Neural cell (in vitro differentiated cells): ENCODE measurements around the gene SYT1.

Source experiments
- EP300 ChIP-seq: fragments of 450-650 bp; conservative IDR thresholded peaks from 2 replicates; pipeline ENCODE4 v1.6.1; 2014; ENCODE audit warnings: antibody characterized with exemption, mild to moderate bottlenecking, moderate library complexity; ENCODE audit not compliant: poor library complexity, severe bottlenecking
- EZH2 ChIP-seq: fragments of 200-600, 300-800 bp; shearing (Covaris generic), sonication (generic); IDR thresholded peaks from 2 replicates; pipeline ENCODE4 v1.6.1; 2014; ENCODE audit warnings: antibody characterized with exemption, low read length, borderline replicate concordance, mild to moderate bottlenecking; ENCODE audit not compliant: insufficient read depth, poor library complexity, severe bottlenecking
- POLR2AphosphoS5 ChIP-seq: IDR thresholded peaks from 2 replicates; pipeline ENCODE4 v1.6.1; 2012
- RAD21 ChIP-seq: fragments of 450-650 bp; conservative IDR thresholded peaks from 2 replicates; pipeline ENCODE4 v1.6.1; 2014; ENCODE audit warnings: antibody characterized with exemption, mild to moderate bottlenecking, moderate library complexity
- TF ChIP-seq, protein P1 (sequence below): fragments of 450-650 bp; IDR thresholded peaks from 2 replicates; pipeline ENCODE4 v1.5.1; 2014; ENCODE audit warnings: antibody characterized with exemption, mild to moderate bottlenecking, moderate library complexity; ENCODE audit not compliant: poor library complexity, severe bottlenecking

GRCh38 chr12:79206871-79207270 lies 342.3 kb downstream of the SYT1 start:
- no peak for TF ChIP-seq EP300
- TF ChIP-seq, protein P1, sequence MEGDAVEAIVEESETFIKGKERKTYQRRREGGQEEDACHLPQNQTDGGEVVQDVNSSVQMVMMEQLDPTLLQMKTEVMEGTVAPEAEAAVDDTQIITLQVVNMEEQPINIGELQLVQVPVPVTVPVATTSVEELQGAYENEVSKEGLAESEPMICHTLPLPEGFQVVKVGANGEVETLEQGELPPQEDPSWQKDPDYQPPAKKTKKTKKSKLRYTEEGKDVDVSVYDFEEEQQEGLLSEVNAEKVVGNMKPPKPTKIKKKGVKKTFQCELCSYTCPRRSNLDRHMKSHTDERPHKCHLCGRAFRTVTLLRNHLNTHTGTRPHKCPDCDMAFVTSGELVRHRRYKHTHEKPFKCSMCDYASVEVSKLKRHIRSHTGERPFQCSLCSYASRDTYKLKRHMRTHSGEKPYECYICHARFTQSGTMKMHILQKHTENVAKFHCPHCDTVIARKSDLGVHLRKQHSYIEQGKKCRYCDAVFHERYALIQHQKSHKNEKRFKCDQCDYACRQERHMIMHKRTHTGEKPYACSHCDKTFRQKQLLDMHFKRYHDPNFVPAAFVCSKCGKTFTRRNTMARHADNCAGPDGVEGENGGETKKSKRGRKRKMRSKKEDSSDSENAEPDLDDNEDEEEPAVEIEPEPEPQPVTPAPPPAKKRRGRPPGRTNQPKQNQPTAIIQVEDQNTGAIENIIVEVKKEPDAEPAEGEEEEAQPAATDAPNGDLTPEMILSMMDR, result no peak
- no peak for TF ChIP-seq POLR2AphosphoS5
- TF ChIP-seq EZH2, result no peak
- TF ChIP-seq RAD21, result no peak
